Tibial artery (tissue), 4 donors: Measurements from ENCODE around the gene PIAS4.

Experiments used
- DNase-seq, 2 donors: peaks; one replicate each; pipeline ENCODE4 v3.0.0-alpha.2; 2019
- H3K27ac ChIP-seq, 2 donors: fragments of 200-600 bp; sonication (generic) in 1 of 2; 1 replicate in 1 of 2; 2 replicates in 1 of 2; pipeline ENCODE4 v1.5.1; 2018 to 2019; ENCODE audit warnings: mild to moderate bottlenecking in 1 of 2
- H3K27me3 ChIP-seq, 2 donors: fragments of 200-600 bp; sonication (generic) in 1 of 2; one replicate each; pipeline versions ENCODE4 v1.5.1 to v1.6.0; 2016 to 2019
- H3K36me3 ChIP-seq, 3 donors: fragments of 200-600 bp; sonication (generic) in 2 of 3; one replicate each; pipeline ENCODE4 v1.5.1; 2016 to 2019; ENCODE audit warnings: mild to moderate bottlenecking in 2 of 3
- H3K4me1 ChIP-seq, 4 donors: fragments of 200-600 bp; sonication (generic) in 2 of 4; 1 replicate in 3 of 4; 2 replicates in 1 of 4; pipeline ENCODE4 v1.5.1; 2016 to 2019
- H3K4me3 ChIP-seq, 2 donors: fragments of 200-600 bp; sonication (generic) in 1 of 2; 1 replicate in 1 of 2; 2 replicates in 1 of 2; pipeline ENCODE4 v1.5.1; 2018 to 2019; ENCODE audit warnings: mild to moderate bottlenecking in 2 of 2
- H3K9me3 ChIP-seq, 3 donors: fragments of 200-600 bp; sonication (generic) in 1 of 3; one replicate each; pipeline ENCODE4 v1.5.1; 2016 to 2019
- CTCF ChIP-seq, 2 experiments: fragments of 200-600 bp in 1 of 2; fragments of 450-650 bp in 1 of 2; IDR thresholded peaks; one replicate each; pipeline ENCODE4 v1.5.1; 2017 to 2019; ENCODE audit warnings: antibody characterized with exemption in 2 of 2, mild to moderate bottlenecking in 1 of 2, moderate library complexity in 1 of 2
- intact Hi-C: fragments of 100-400 bp; cut with DNase I; formaldehyde crosslinking; loops from one replicate; pipeline ENCODE4 v1.15.0; 2023; ENCODE audit warnings: low total_unique reads

Gene PIAS4

GRCh38 chr19:3979289-3979673, 28.3 kb upstream of the PIAS4 start:
- H3K4me3 ChIP-seq: no peak overlapping the region
- no peak for TF ChIP-seq CTCF (IDR thresholded peaks at IDR 0.05)
- H3K27ac ChIP-seq: no peak overlapping the region
- intact Hi-C loops: no loop called here
- peaks cover 89 to 94% (median 93%) of the 10 kb centered on the region in 3 donors for H3K36me3 ChIP-seq
- no peaks in the 10 kb centered on the region for H3K9me3 ChIP-seq
- no peak for DNase-seq
- no peaks in the 10 kb centered on the region for H3K27me3 ChIP-seq
- peaks cover 0 to 23% (median 16%) of the 10 kb centered on the region in 4 donors for H3K4me1 ChIP-seq

- Histone ChIP-seq H3K4me3 (no peak overlapping the region), H3K4me1 (peaks cover 0 to 27% (median 19%) of the 10 kb centered on the region in 4 donors), H3K9me3 (no peaks in the 10 kb centered on the region), H3K27ac (no peak overlapping the region), H3K36me3 (peaks cover 89 to 94% (median 93%) of the 10 kb centered on the region in 3 donors), H3K27me3 (no peaks in the 10 kb centered on the region)
- intact Hi-C loops: loop anchor here (10.0 kb wide), 2 partner anchors 145 to 205 kb away; partner anchors contain the start of genes ANKRD24, MAP2K2 and SIRT6
- TF ChIP-seq CTCF (IDR thresholded peaks at IDR 0.05): no peak
- DNase-seq: no peak
These were observed 27.7 kb upstream of the PIAS4 start for GRCh38 chr19:3979674-3980352.

GRCh38 chr19:3980353-3981251, 26.9 kb upstream of the PIAS4 start:
- H3K4me1 ChIP-seq: peaks cover 0 to 30% (median 20%) of the 10 kb centered on the region in 4 donors
- intact Hi-C loops: loop anchor here (10.0 kb wide), 2 partner anchors 144 to 204 kb away; partner anchors contain the start of genes ANKRD24, MAP2K2 and SIRT6
- no peaks in the 10 kb centered on the region for H3K9me3 ChIP-seq
- no peak for TF ChIP-seq CTCF (IDR thresholded peaks at IDR 0.05)
- peaks cover 86 to 87% (median 87%) of the 10 kb centered on the region in 3 donors for H3K36me3 ChIP-seq
- no peak overlapping the region for H3K4me3 ChIP-seq
- no peak for DNase-seq
- no peaks in the 10 kb centered on the region for H3K27me3 ChIP-seq
- no peak overlapping the region for H3K27ac ChIP-seq

DNA sequence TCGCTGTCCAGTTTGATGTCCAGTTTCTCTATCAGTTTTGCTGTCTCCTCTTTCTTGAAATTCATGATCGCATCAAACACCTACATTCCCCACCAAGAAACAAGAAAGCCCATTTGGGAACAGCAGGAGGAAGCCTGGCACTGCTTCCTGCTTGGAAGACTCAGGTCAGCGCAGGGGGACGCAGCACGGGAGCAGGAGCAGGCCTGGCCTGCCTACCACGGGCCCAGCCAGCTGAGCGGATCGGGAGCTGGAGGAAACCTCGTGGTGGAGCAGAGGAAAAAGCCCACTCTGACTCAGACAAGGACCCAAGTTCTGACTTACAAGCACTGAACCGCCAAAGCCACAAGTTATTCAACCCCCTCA, 26.2 kb upstream of the PIAS4 start:
- Histone ChIP-seq H3K4me3 (no peak overlapping the region), H3K27me3 (no peaks in the 10 kb centered on the region), H3K36me3 (peaks cover 79 to 80% (median 79%) of the 10 kb centered on the region in 3 donors), H3K9me3 (no peaks in the 10 kb centered on the region), H3K27ac (no peak overlapping the region), H3K4me1 (peaks cover 0 to 37% (median 27%) of the 10 kb centered on the region in 4 donors)
- intact Hi-C loops: loop anchor here (10.0 kb wide), 2 partner anchors 143 to 203 kb away; partner anchors contain the start of genes ANKRD24, MAP2K2 and SIRT6
- TF ChIP-seq CTCF (IDR thresholded peaks at IDR 0.05): no peak
- DNase-seq: no peak

DNA sequence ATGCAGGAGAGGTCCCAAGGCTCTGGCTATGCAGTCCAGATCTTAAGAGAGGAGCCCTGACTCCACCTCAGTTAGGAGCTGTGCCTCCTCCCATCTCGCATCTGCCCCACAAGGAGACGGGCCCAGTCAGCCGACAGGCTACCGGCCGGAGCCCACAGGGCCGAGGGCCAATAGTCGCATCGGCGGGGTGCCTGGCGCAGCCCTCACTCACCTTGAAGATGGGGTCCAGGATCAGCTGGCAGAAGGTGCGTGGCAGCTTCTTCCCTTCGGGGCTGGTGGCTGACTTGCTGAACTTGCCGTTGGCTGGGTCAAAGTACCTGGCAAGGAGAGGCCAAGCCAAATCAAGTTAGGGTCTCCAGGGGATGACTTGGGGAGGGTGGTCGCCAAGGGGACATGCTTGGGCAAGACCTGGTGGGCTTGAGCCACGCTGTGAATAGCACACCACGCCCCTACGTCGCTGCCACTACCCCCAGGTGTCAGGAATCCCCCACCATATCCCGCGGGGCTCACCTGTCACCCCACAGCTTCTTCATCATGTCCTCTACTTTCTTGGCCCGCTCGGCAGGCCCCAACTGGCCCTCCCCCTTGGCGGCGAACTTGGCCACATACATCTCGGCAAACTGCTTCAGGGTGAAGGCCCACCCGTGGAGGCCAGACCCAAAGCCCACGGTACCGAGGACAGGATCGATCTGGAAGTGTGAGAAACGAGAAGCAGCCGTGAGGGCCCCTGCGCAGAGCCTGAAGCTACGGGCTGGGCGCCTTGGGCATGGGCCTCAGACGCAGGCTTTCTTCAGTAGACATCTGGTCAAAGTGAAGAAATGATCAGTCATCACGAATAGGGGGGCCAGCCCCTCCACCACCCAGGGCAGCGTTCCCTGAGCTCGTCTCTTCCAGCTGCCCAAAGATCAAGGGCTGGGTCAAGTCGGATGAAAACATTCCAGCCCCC, 25.5 kb upstream of the PIAS4 start:
- H3K4me3 ChIP-seq: no peak overlapping the region
- no peaks in the 10 kb centered on the region for H3K27me3 ChIP-seq
- no peak for TF ChIP-seq CTCF (IDR thresholded peaks at IDR 0.05)
- intact Hi-C loops: loop anchor here (10.0 kb wide), 2 partner anchors 143 to 203 kb away; partner anchors contain the start of genes ANKRD24, MAP2K2 and SIRT6
- H3K4me1 ChIP-seq: peaks cover 0 to 44% (median 34%) of the 10 kb centered on the region in 4 donors
- DNase-seq: no peak
- no peak overlapping the region for H3K27ac ChIP-seq
- peaks cover 72 to 73% (median 73%) of the 10 kb centered on the region in 3 donors for H3K36me3 ChIP-seq
- no peaks in the 10 kb centered on the region for H3K9me3 ChIP-seq
